Measurements from ENCODE around the gene ADCY2. TPM values are rescaled to one million over a fixed set of nuclear protein-coding genes. Genes with fewer than 3 reads are reported as not detected.

The ADCY2 gene
- total RNA-seq, 1 experiment from 2014 or later, result not detected

GRCh38 chr5:7445068-7445467 is 49.1 kb downstream of the ADCY2 start:
- BruUV-seq (replicated peaks), result no TSS peak
- no peaks in the 10 kb centered on the region for H3K4me1 Mint-ChIP-seq (ENCODE audit: low read depth, unreplicated experiment)
- no peak overlapping the region for H3K27ac Mint-ChIP-seq (ENCODE audit: unreplicated experiment)
- no peaks in the 10 kb centered on the region for H3K36me3 Mint-ChIP-seq (ENCODE audit: insufficient read depth, unreplicated experiment)
- intact Hi-C loops (cut with micrococcal nuclease; ENCODE audit: unreplicated experiment), result no loop called here
- TF ChIP-seq CTCF (IDR thresholded peaks at IDR 0.05; ENCODE audit: unreplicated experiment), result no peak
- peaks cover 11% of the 10 kb centered on the region for H3K9me3 Mint-ChIP-seq (ENCODE audit: low read depth, unreplicated experiment)
- no peaks in the 10 kb centered on the region for H3K27me3 Mint-ChIP-seq (ENCODE audit: unreplicated experiment)
- H3K4me3 Mint-ChIP-seq (ENCODE audit: low read depth, unreplicated experiment), result no peak overlapping the region
- CTCF ChIA-PET, result no interaction called here
- no peak for DNase-seq

- H3K36me3 Mint-ChIP-seq (ENCODE audit: insufficient read depth, unreplicated experiment), result no peaks in the 10 kb centered on the region
- H3K4me1 Mint-ChIP-seq (ENCODE audit: low read depth, unreplicated experiment), result no peaks in the 10 kb centered on the region
- intact Hi-C loops (cut with micrococcal nuclease; ENCODE audit: unreplicated experiment), result no loop called here
- H3K27me3 Mint-ChIP-seq (ENCODE audit: unreplicated experiment), result no peaks in the 10 kb centered on the region
- CTCF ChIA-PET, result no interaction called here
- BruUV-seq (replicated peaks), result no TSS peak
- peaks cover 7% of the 10 kb centered on the region for H3K9me3 Mint-ChIP-seq (ENCODE audit: low read depth, unreplicated experiment)
- no peak for DNase-seq
- H3K27ac Mint-ChIP-seq (ENCODE audit: unreplicated experiment), result no peak overlapping the region
- no peak overlapping the region for H3K4me3 Mint-ChIP-seq (ENCODE audit: low read depth, unreplicated experiment)
- no peak for TF ChIP-seq CTCF (IDR thresholded peaks at IDR 0.05; ENCODE audit: unreplicated experiment)
These were observed 49.9 kb downstream of the ADCY2 start for GRCh38 chr5:7445831-7446230.

GRCh38 chr5:7446913-7447312 is 51.0 kb downstream of the ADCY2 start:
- H3K4me1 Mint-ChIP-seq (ENCODE audit: low read depth, unreplicated experiment), result no peaks in the 10 kb centered on the region
- BruUV-seq (replicated peaks), result no TSS peak
- H3K27ac Mint-ChIP-seq (ENCODE audit: unreplicated experiment), result no peak overlapping the region
- CTCF ChIA-PET, result no interaction called here
- no peak overlapping the region for H3K4me3 Mint-ChIP-seq (ENCODE audit: low read depth, unreplicated experiment)
- no peaks in the 10 kb centered on the region for H3K36me3 Mint-ChIP-seq (ENCODE audit: insufficient read depth, unreplicated experiment)
- peaks cover 5% of the 10 kb centered on the region for H3K9me3 Mint-ChIP-seq (ENCODE audit: low read depth, unreplicated experiment)
- H3K27me3 Mint-ChIP-seq (ENCODE audit: unreplicated experiment), result no peaks in the 10 kb centered on the region
- no peak for TF ChIP-seq CTCF (IDR thresholded peaks at IDR 0.05; ENCODE audit: unreplicated experiment)
- DNase-seq, result no peak
- intact Hi-C loops (cut with micrococcal nuclease; ENCODE audit: unreplicated experiment), result no loop called here

- CTCF ChIA-PET, result no interaction called here
- Mint-ChIP-seq H3K9me3 (ENCODE audit: low read depth, unreplicated experiment) (peaks cover 9% of the 10 kb centered on the region), H3K27me3 (ENCODE audit: unreplicated experiment) (no peaks in the 10 kb centered on the region), H3K4me1 (ENCODE audit: low read depth, unreplicated experiment) (no peaks in the 10 kb centered on the region), H3K27ac (ENCODE audit: unreplicated experiment) (no peak overlapping the region), H3K36me3 (ENCODE audit: insufficient read depth, unreplicated experiment) (no peaks in the 10 kb centered on the region), H3K4me3 (ENCODE audit: low read depth, unreplicated experiment) (no peak overlapping the region)
- no peak for TF ChIP-seq CTCF (IDR thresholded peaks at IDR 0.05; ENCODE audit: unreplicated experiment)
- BruUV-seq (replicated peaks), result no TSS peak
- no peak for DNase-seq
- intact Hi-C loops (cut with micrococcal nuclease; ENCODE audit: unreplicated experiment), result no loop called here
These were observed 58.0 kb downstream of the ADCY2 start for GRCh38 chr5:7453947-7454346.

GRCh38 chr5:7456206-7456605 is 60.3 kb downstream of the ADCY2 start:
- DNase-seq, result no peak
- no peak for TF ChIP-seq CTCF (IDR thresholded peaks at IDR 0.05; ENCODE audit: unreplicated experiment)
- BruUV-seq (replicated peaks), result no TSS peak
- H3K27me3 Mint-ChIP-seq (ENCODE audit: unreplicated experiment), result no peaks in the 10 kb centered on the region
- intact Hi-C loops (cut with micrococcal nuclease; ENCODE audit: unreplicated experiment), result no loop called here
- no peaks in the 10 kb centered on the region for H3K4me1 Mint-ChIP-seq (ENCODE audit: low read depth, unreplicated experiment)
- H3K27ac Mint-ChIP-seq (ENCODE audit: unreplicated experiment), result no peak overlapping the region
- H3K36me3 Mint-ChIP-seq (ENCODE audit: insufficient read depth, unreplicated experiment), result no peaks in the 10 kb centered on the region
- no peak overlapping the region for H3K4me3 Mint-ChIP-seq (ENCODE audit: low read depth, unreplicated experiment)
- peaks cover 7% of the 10 kb centered on the region for H3K9me3 Mint-ChIP-seq (ENCODE audit: low read depth, unreplicated experiment)
- CTCF ChIA-PET, result no interaction called here
